Activated CD8-positive, alpha-beta memory T cell treated with anti-CD3 and anti-CD28 coated beads, Interleukin-2, amount 50 U/mL, for 48 hours (primary cell): Measurements from ENCODE around the gene MCOLN2.
"Not testable (repeated sequence)": the region's sequence is repeated elsewhere in the genome, so short reads cannot be mapped to it uniquely, and the experiment has no call there.

Source experiments
- DNase-seq: peaks from one replicate; pipeline ENCODE4 v3.0.0-alpha.2; 2020

The MCOLN2 gene

GRCh38 chr1:84996846-84997666 is at the start of gene MCOLN2:
Gene MCOLN2 (minus strand): TSS chr1:84997113. CDS start chr1:84996872, 241 bp downstream.
- DNase-seq, result peak; percentile 82

- no peak for DNase-seq
Observed at GRCh38 chr1:85042413-85042812, 45.5 kb upstream of the MCOLN2 start.

GRCh38 chr1:85041793-85042192 is 44.9 kb upstream of the MCOLN2 start:
- no peak for DNase-seq

GRCh38 chr1:85033221-85033620 is 36.3 kb upstream of the MCOLN2 start:
- DNase-seq, result no peak

GRCh38 chr1:85030536-85030935 is 33.6 kb upstream of the MCOLN2 start:
- no peak for DNase-seq

GRCh38 chr1:85028151-85028550 is 31.2 kb upstream of the MCOLN2 start:
- no peak for DNase-seq

GRCh38 chr1:85027242-85027983 is 30.5 kb upstream of the MCOLN2 start:
- no peak for DNase-seq

- no peak for DNase-seq
Observed at GRCh38 chr1:85025940-85026339, 29.0 kb upstream of the MCOLN2 start.

GRCh38 chr1:85024736-85025135 is 27.8 kb upstream of the MCOLN2 start:
- no peak for DNase-seq

- DNase-seq, result no peak
Observed at GRCh38 chr1:85022700-85023099, 25.8 kb upstream of the MCOLN2 start.

- DNase-seq, result no peak
Observed at GRCh38 chr1:85019994-85020393, 23.1 kb upstream of the MCOLN2 start.

- DNase-seq, result no peak
Observed at GRCh38 chr1:85015826-85016225, 18.9 kb upstream of the MCOLN2 start.

- DNase-seq, result not testable (repeated sequence)
Observed at GRCh38 chr1:85005641-85006040, 8.7 kb upstream of the MCOLN2 start.

GRCh38 chr1:85001742-85002141 is 4.8 kb upstream of the MCOLN2 start:
- DNase-seq, result no peak

GRCh38 chr1:84998642-84999280 is 1.8 kb upstream of the MCOLN2 start:
- DNase-seq, result peak; percentile 73

GRCh38 chr1:84997667-84998600 is 1.0 kb upstream of the MCOLN2 start:
- DNase-seq, result peak; percentile 66

GRCh38 chr1:84995484-84996334 is 1.2 kb downstream of the MCOLN2 start:
- DNase-seq, result no peak

- no peak for DNase-seq
Observed at GRCh38 chr1:84991097-84991920, 5.6 kb downstream of the MCOLN2 start.

- DNase-seq, result no peak
Observed at GRCh38 chr1:84988588-84988987, 8.3 kb downstream of the MCOLN2 start.

- not testable (repeated sequence) for DNase-seq
Observed at GRCh38 chr1:84986561-84986960, 10.4 kb downstream of the MCOLN2 start.

GRCh38 chr1:84985365-84985764 is 11.5 kb downstream of the MCOLN2 start:
- no peak for DNase-seq
